ENCODE measurements around the gene LBR.

DNA sequence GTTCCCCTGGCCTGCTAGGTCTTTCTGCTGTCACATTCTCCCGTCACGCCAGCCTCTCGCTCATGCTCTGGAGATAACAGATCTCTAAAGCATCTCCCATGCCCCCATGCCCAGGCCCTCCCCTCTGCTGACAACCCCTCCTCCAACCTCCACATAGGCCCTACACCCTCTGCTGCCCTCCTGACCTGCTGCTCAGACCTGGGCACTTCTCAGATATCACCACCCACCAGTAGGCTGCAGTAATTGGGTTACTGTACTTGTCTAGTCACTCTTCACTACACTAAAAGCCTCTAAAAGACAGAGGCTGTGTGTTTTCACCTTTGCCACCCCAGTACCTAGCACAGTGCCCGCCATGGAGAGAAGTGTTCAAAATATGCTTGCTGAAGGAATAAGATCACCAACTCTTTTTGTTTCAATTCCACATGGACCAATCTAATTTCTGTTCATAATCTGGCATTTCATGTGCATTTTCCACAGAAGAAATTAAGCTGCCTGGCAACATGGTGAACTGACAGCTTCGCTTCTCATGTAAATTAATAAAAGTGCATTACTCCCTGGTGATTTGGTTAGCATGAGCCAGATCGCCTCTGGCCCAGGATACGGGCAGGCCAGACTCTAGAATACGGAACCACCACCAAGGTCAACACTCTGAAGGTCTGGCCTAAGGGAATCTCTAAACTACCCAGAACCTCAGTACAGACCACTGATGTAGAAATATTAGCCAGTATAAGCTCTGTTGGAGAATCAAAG is 20.7 kb downstream of the LBR start:
- TF ChIP-seq, protein P1, sequence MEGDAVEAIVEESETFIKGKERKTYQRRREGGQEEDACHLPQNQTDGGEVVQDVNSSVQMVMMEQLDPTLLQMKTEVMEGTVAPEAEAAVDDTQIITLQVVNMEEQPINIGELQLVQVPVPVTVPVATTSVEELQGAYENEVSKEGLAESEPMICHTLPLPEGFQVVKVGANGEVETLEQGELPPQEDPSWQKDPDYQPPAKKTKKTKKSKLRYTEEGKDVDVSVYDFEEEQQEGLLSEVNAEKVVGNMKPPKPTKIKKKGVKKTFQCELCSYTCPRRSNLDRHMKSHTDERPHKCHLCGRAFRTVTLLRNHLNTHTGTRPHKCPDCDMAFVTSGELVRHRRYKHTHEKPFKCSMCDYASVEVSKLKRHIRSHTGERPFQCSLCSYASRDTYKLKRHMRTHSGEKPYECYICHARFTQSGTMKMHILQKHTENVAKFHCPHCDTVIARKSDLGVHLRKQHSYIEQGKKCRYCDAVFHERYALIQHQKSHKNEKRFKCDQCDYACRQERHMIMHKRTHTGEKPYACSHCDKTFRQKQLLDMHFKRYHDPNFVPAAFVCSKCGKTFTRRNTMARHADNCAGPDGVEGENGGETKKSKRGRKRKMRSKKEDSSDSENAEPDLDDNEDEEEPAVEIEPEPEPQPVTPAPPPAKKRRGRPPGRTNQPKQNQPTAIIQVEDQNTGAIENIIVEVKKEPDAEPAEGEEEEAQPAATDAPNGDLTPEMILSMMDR (IDR thresholded peaks at IDR 0.05): no peak
- TF ChIP-seq POLR2A (IDR thresholded peaks at IDR 0.05): no peak
